ENCODE data around the gene TAGLN3.

Gene TAGLN3

GRCh38 chr3:111998636-111999483 lies at the start of gene TAGLN3:
TSS of gene TAGLN3 (plus strand) at chr3:111998922. CDS start at chr3:111999423, 501 bp downstream.
- H3K4me3 ChIP-seq (ENCODE audit: low read length): peak within 1 kb of the TSS; percentile 72
- H3K9ac ChIP-seq (ENCODE audit: low read length): no peak within 1 kb of the TSS
- H3K4me1 ChIP-seq (ENCODE audit: control insufficient read depth, insufficient read depth, low read length): peaks cover 9% of the 10 kb centered on the region
- DNase-seq (ENCODE audit: low read depth): peak; percentile 39
- H3K36me3 ChIP-seq (ENCODE audit: control insufficient read depth, insufficient read depth, low read length, severe bottlenecking): no peaks in the 10 kb centered on the region
- peaks cover 15% of the 10 kb centered on the region for H3K27me3 ChIP-seq (replicated peaks; ENCODE audit: control insufficient read depth, insufficient read depth, low read length)
- no peaks in the 10 kb centered on the region for H3K9me3 ChIP-seq (ENCODE audit: control insufficient read depth, low read length)

- peaks cover 6% of the 10 kb centered on the region for H3K4me1 ChIP-seq (ENCODE audit: control insufficient read depth, insufficient read depth, low read length)
- DNase-seq (ENCODE audit: low read depth): no peak
- H3K27me3 ChIP-seq (replicated peaks; ENCODE audit: control insufficient read depth, insufficient read depth, low read length): no peaks in the 10 kb centered on the region
- no peaks in the 10 kb centered on the region for H3K9me3 ChIP-seq (ENCODE audit: control insufficient read depth, low read length)
- no peak overlapping the region for H3K4me3 ChIP-seq (ENCODE audit: low read length)
- no peak overlapping the region for H3K9ac ChIP-seq (ENCODE audit: low read length)
- peaks cover 73% of the 10 kb centered on the region for H3K36me3 ChIP-seq (ENCODE audit: control insufficient read depth, insufficient read depth, low read length, severe bottlenecking)
Observed at GRCh38 chr3:111949712-111950111, 49.0 kb upstream of the TAGLN3 start.

GRCh38 chr3:111951032-111951431 lies 47.7 kb upstream of the TAGLN3 start:
- H3K4me1 ChIP-seq (ENCODE audit: control insufficient read depth, insufficient read depth, low read length): peaks cover 10% of the 10 kb centered on the region

GRCh38 chr3:111952086-111952485 lies 46.6 kb upstream of the TAGLN3 start:
- Histone ChIP-seq H3K27me3 (replicated peaks; ENCODE audit: control insufficient read depth, insufficient read depth, low read length) (no peaks in the 10 kb centered on the region), H3K9ac (ENCODE audit: low read length) (no peak overlapping the region), H3K36me3 (ENCODE audit: control insufficient read depth, insufficient read depth, low read length, severe bottlenecking) (peaks cover 83% of the 10 kb centered on the region), H3K4me3 (ENCODE audit: low read length) (no peak overlapping the region), H3K4me1 (ENCODE audit: control insufficient read depth, insufficient read depth, low read length) (peaks cover 18% of the 10 kb centered on the region), H3K9me3 (ENCODE audit: control insufficient read depth, low read length) (no peaks in the 10 kb centered on the region)
- DNase-seq (ENCODE audit: low read depth): no peak

More at GRCh38 chr3:111951032-111951431, 47.7 kb upstream of the TAGLN3 start:
- Histone ChIP-seq H3K27me3 (replicated peaks; ENCODE audit: control insufficient read depth, insufficient read depth, low read length) (no peaks in the 10 kb centered on the region), H3K36me3 (ENCODE audit: control insufficient read depth, insufficient read depth, low read length, severe bottlenecking) (peaks cover 75% of the 10 kb centered on the region), H3K9ac (ENCODE audit: low read length) (no peak overlapping the region), H3K4me3 (ENCODE audit: low read length) (no peak overlapping the region), H3K9me3 (ENCODE audit: control insufficient read depth, low read length) (no peaks in the 10 kb centered on the region)
- no peak for DNase-seq (ENCODE audit: low read depth)

GRCh38 chr3:111952866-111953450 lies 45.8 kb upstream of the TAGLN3 start:
- Histone ChIP-seq H3K4me3 (ENCODE audit: low read length) (no peak overlapping the region), H3K9me3 (ENCODE audit: control insufficient read depth, low read length) (no peaks in the 10 kb centered on the region), H3K36me3 (ENCODE audit: control insufficient read depth, insufficient read depth, low read length, severe bottlenecking) (peaks cover 82% of the 10 kb centered on the region), H3K27me3 (replicated peaks; ENCODE audit: control insufficient read depth, insufficient read depth, low read length) (no peaks in the 10 kb centered on the region), H3K4me1 (ENCODE audit: control insufficient read depth, insufficient read depth, low read length) (peaks cover 18% of the 10 kb centered on the region), H3K9ac (ENCODE audit: low read length) (no peak overlapping the region)
- DNase-seq (ENCODE audit: low read depth): no peak

GRCh38 chr3:111954228-111954990 lies 44.3 kb upstream of the TAGLN3 start:
- no peak overlapping the region for H3K4me3 ChIP-seq (ENCODE audit: low read length)
- H3K9me3 ChIP-seq (ENCODE audit: control insufficient read depth, low read length): no peaks in the 10 kb centered on the region
- peak; percentile 78 for DNase-seq (ENCODE audit: low read depth)
- no peaks in the 10 kb centered on the region for H3K27me3 ChIP-seq (replicated peaks; ENCODE audit: control insufficient read depth, insufficient read depth, low read length)
- H3K9ac ChIP-seq (ENCODE audit: low read length): no peak overlapping the region
- peaks cover 75% of the 10 kb centered on the region for H3K36me3 ChIP-seq (ENCODE audit: control insufficient read depth, insufficient read depth, low read length, severe bottlenecking)
- peaks cover 18% of the 10 kb centered on the region for H3K4me1 ChIP-seq (ENCODE audit: control insufficient read depth, insufficient read depth, low read length)

GRCh38 chr3:111955876-111956275 lies 42.8 kb upstream of the TAGLN3 start:
- Histone ChIP-seq H3K4me3 (ENCODE audit: low read length) (no peak overlapping the region), H3K4me1 (ENCODE audit: control insufficient read depth, insufficient read depth, low read length) (peaks cover 18% of the 10 kb centered on the region), H3K9ac (ENCODE audit: low read length) (no peak overlapping the region), H3K36me3 (ENCODE audit: control insufficient read depth, insufficient read depth, low read length, severe bottlenecking) (peaks cover 69% of the 10 kb centered on the region), H3K27me3 (replicated peaks; ENCODE audit: control insufficient read depth, insufficient read depth, low read length) (no peaks in the 10 kb centered on the region), H3K9me3 (ENCODE audit: control insufficient read depth, low read length) (no peaks in the 10 kb centered on the region)
- no peak for DNase-seq (ENCODE audit: low read depth)

GRCh38 chr3:111956449-111956848 lies 42.3 kb upstream of the TAGLN3 start:
- no peak for DNase-seq (ENCODE audit: low read depth)
- H3K27me3 ChIP-seq (replicated peaks; ENCODE audit: control insufficient read depth, insufficient read depth, low read length): no peaks in the 10 kb centered on the region
- H3K4me1 ChIP-seq (ENCODE audit: control insufficient read depth, insufficient read depth, low read length): peaks cover 18% of the 10 kb centered on the region
- H3K9me3 ChIP-seq (ENCODE audit: control insufficient read depth, low read length): no peaks in the 10 kb centered on the region
- no peak overlapping the region for H3K4me3 ChIP-seq (ENCODE audit: low read length)
- H3K9ac ChIP-seq (ENCODE audit: low read length): no peak overlapping the region
- H3K36me3 ChIP-seq (ENCODE audit: control insufficient read depth, insufficient read depth, low read length, severe bottlenecking): peaks cover 65% of the 10 kb centered on the region

GRCh38 chr3:111956995-111957734 lies 41.6 kb upstream of the TAGLN3 start:
- H3K36me3 ChIP-seq (ENCODE audit: control insufficient read depth, insufficient read depth, low read length, severe bottlenecking): peaks cover 68% of the 10 kb centered on the region
- no peak overlapping the region for H3K4me3 ChIP-seq (ENCODE audit: low read length)
- H3K9ac ChIP-seq (ENCODE audit: low read length): no peak overlapping the region

GRCh38 chr3:111961461-111962164 lies 37.1 kb upstream of the TAGLN3 start:
- peaks cover 57% of the 10 kb centered on the region for H3K36me3 ChIP-seq (ENCODE audit: control insufficient read depth, insufficient read depth, low read length, severe bottlenecking)
- no peak overlapping the region for H3K4me3 ChIP-seq (ENCODE audit: low read length)
- H3K4me1 ChIP-seq (ENCODE audit: control insufficient read depth, insufficient read depth, low read length): peaks cover 15% of the 10 kb centered on the region
- no peak overlapping the region for H3K9ac ChIP-seq (ENCODE audit: low read length)
- H3K27me3 ChIP-seq (replicated peaks; ENCODE audit: control insufficient read depth, insufficient read depth, low read length): no peaks in the 10 kb centered on the region
- DNase-seq (ENCODE audit: low read depth): no peak
- no peaks in the 10 kb centered on the region for H3K9me3 ChIP-seq (ENCODE audit: control insufficient read depth, low read length)

More at GRCh38 chr3:111956995-111957734, 41.6 kb upstream of the TAGLN3 start:
- no peaks in the 10 kb centered on the region for H3K27me3 ChIP-seq (replicated peaks; ENCODE audit: control insufficient read depth, insufficient read depth, low read length)
- no peak for DNase-seq (ENCODE audit: low read depth)
- no peaks in the 10 kb centered on the region for H3K9me3 ChIP-seq (ENCODE audit: control insufficient read depth, low read length)
- peaks cover 18% of the 10 kb centered on the region for H3K4me1 ChIP-seq (ENCODE audit: control insufficient read depth, insufficient read depth, low read length)

All from adipocyte (in vitro differentiated cells).